Measurements from ENCODE around the gene RBBP7.

The RBBP7 gene

GRCh38 chrX:16842684-16843083 lies 27.5 kb downstream of the RBBP7 start:
- no peak overlapping the region for H3K4me3 ChIP-seq (ENCODE audit: control insufficient read depth, low read depth, low read length)
- TF ChIP-seq CTCF (IDR thresholded peaks at IDR 0.05; ENCODE audit: control insufficient read depth, insufficient read depth, low read depth, low read length, missing control alignments), result no peak
- no peak for DNase-seq (ENCODE audit: low read depth)

GRCh38 chrX:16839852-16840460 lies 30.2 kb downstream of the RBBP7 start:
- no peak for TF ChIP-seq CTCF (IDR thresholded peaks at IDR 0.05; ENCODE audit: control insufficient read depth, insufficient read depth, low read depth, low read length, missing control alignments)
- no peak overlapping the region for H3K4me3 ChIP-seq (ENCODE audit: control insufficient read depth, low read depth, low read length)
- DNase-seq (ENCODE audit: low read depth), result no peak

- no peak for DNase-seq (ENCODE audit: low read depth)
Measured at GRCh38 chrX:16839219-16839851, 30.8 kb downstream of the RBBP7 start.

GRCh38 chrX:16838202-16839066 lies 31.7 kb downstream of the RBBP7 start:
- peak; percentile 55 for DNase-seq (ENCODE audit: low read depth)

More at GRCh38 chrX:16839219-16839851, 30.8 kb downstream of the RBBP7 start:
- H3K4me3 ChIP-seq (ENCODE audit: control insufficient read depth, low read depth, low read length), result no peak overlapping the region
- TF ChIP-seq CTCF (IDR thresholded peaks at IDR 0.05; ENCODE audit: control insufficient read depth, insufficient read depth, low read depth, low read length, missing control alignments), result no peak

GRCh38 chrX:16836371-16836770 lies 33.8 kb downstream of the RBBP7 start:
- DNase-seq (ENCODE audit: low read depth), result no peak
- peak; percentile 61 for TF ChIP-seq CTCF (IDR thresholded peaks at IDR 0.05; ENCODE audit: control insufficient read depth, insufficient read depth, low read depth, low read length, missing control alignments)
- no peak overlapping the region for H3K4me3 ChIP-seq (ENCODE audit: control insufficient read depth, low read depth, low read length)

More at GRCh38 chrX:16838202-16839066, 31.7 kb downstream of the RBBP7 start:
- H3K4me3 ChIP-seq (ENCODE audit: control insufficient read depth, low read depth, low read length), result no peak overlapping the region
- TF ChIP-seq CTCF (IDR thresholded peaks at IDR 0.05; ENCODE audit: control insufficient read depth, insufficient read depth, low read depth, low read length, missing control alignments), result no peak

GRCh38 chrX:16834806-16835205 lies 35.4 kb downstream of the RBBP7 start:
- no peak for DNase-seq (ENCODE audit: low read depth)
- H3K4me3 ChIP-seq (ENCODE audit: control insufficient read depth, low read depth, low read length), result no peak overlapping the region

More at GRCh38 chrX:16834806-16835205, 35.4 kb downstream of the RBBP7 start:
- TF ChIP-seq CTCF (IDR thresholded peaks at IDR 0.05; ENCODE audit: control insufficient read depth, insufficient read depth, low read depth, low read length, missing control alignments), result no peak
